C4-2B (cell line): ENCODE measurements around the gene THOC6.
"Not testable (repeated sequence)": the region's sequence is repeated elsewhere in the genome, so short reads cannot be mapped to it uniquely, and the experiment has no call there.

Experiments used
- ZFX ChIP-seq: fragments of 450-650 bp; IDR thresholded peaks from 2 replicates; pipeline ENCODE4 v1.6.1; 2017
- TF ChIP-seq, protein P1 (sequence below): fragments of 450-650 bp; conservative IDR thresholded peaks from 2 replicates; pipeline ENCODE4 v1.5.1; 2017; ENCODE audit warnings: mild to moderate bottlenecking

DNA sequence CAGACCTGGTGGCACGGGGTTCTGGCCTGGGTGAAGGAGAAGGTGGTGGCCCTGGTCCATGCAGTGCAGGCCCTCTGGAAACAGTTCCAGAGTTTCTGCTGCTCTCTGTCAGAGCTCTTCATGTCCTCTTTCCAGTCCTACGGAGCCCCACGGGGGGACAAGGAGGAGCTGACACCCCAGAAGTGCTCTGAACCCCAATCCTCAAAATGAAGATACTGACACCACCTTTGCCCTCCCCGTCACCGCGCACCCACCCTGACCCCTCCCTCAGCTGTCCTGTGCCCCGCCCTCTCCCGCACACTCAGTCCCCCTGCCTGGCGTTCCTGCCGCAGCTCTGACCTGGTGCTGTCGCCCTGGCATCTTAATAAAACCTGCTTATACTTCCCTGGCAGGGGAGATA lies 45.3 kb downstream of the THOC6 start:
- TF ChIP-seq, protein P1, sequence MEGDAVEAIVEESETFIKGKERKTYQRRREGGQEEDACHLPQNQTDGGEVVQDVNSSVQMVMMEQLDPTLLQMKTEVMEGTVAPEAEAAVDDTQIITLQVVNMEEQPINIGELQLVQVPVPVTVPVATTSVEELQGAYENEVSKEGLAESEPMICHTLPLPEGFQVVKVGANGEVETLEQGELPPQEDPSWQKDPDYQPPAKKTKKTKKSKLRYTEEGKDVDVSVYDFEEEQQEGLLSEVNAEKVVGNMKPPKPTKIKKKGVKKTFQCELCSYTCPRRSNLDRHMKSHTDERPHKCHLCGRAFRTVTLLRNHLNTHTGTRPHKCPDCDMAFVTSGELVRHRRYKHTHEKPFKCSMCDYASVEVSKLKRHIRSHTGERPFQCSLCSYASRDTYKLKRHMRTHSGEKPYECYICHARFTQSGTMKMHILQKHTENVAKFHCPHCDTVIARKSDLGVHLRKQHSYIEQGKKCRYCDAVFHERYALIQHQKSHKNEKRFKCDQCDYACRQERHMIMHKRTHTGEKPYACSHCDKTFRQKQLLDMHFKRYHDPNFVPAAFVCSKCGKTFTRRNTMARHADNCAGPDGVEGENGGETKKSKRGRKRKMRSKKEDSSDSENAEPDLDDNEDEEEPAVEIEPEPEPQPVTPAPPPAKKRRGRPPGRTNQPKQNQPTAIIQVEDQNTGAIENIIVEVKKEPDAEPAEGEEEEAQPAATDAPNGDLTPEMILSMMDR: not testable (repeated sequence)
- TF ChIP-seq ZFX: not testable (repeated sequence)
